Parathyroid adenoma (tissue), 2 donors: ENCODE results near the gene ARHGEF1.

Experiments
- H2AFZ ChIP-seq: fragments of 300-600 bp; sonication (generic); one replicate; pipeline ENCODE4 v1.7.0; 2017; ENCODE audit warnings: antibody characterized with exemption, mild to moderate bottlenecking
- H3K27ac ChIP-seq: fragments of 300-600 bp; sonication (generic); one replicate; pipeline ENCODE4 v1.7.0; 2017
- H3K27me3 ChIP-seq: fragments of 300-600 bp; sonication (generic); one replicate; pipeline ENCODE4 v1.7.0; 2017; ENCODE audit warnings: low read length; ENCODE audit not compliant: control insufficient read depth, insufficient read depth
- H3K36me3 ChIP-seq: fragments of 300-600 bp; sonication (generic); one replicate; pipeline ENCODE4 v1.7.0; 2017; ENCODE audit warnings: low read length; ENCODE audit not compliant: control insufficient read depth, insufficient read depth
- H3K4me1 ChIP-seq: fragments of 300-600 bp; sonication (generic); one replicate; pipeline ENCODE4 v1.7.0; 2017; ENCODE audit warnings: control low read depth
- H3K4me2 ChIP-seq: fragments of 300-600 bp; sonication (generic); one replicate; pipeline ENCODE4 v1.7.0; 2017; ENCODE audit warnings: low read length
- H3K4me3 ChIP-seq: fragments of 300-600 bp; sonication (generic); one replicate; pipeline ENCODE4 v1.7.0; 2017; ENCODE audit warnings: low read depth, low read length
- H3K79me2 ChIP-seq: fragments of 300-600 bp; sonication (generic); one replicate; pipeline ENCODE4 v1.7.0; 2017; ENCODE audit warnings: control low read depth
- H3K9ac ChIP-seq: fragments of 300-600 bp; sonication (generic); one replicate; pipeline ENCODE4 v1.7.0; 2017; ENCODE audit warnings: mild to moderate bottlenecking
- H3K9me3 ChIP-seq: fragments of 300-600 bp; sonication (generic); one replicate; pipeline ENCODE4 v1.7.0; 2017; ENCODE audit warnings: low read length; ENCODE audit not compliant: control insufficient read depth
- CTCF ChIP-seq: fragments of 300-600 bp; sonication (generic); IDR thresholded peaks from one replicate; pipeline ENCODE4 v1.7.0; 2017; ENCODE audit warnings: antibody characterized with exemption, mild to moderate bottlenecking
- donor health status: primary hyperparathyroidism.

Gene ARHGEF1

GRCh38 chr19:41880329-41880708 lies 2.7 kb upstream of the ARHGEF1 start:
- no peak overlapping the region for H3K4me3 ChIP-seq
- peaks cover 10% of the 10 kb centered on the region for H3K4me1 ChIP-seq
- H3K9me3 ChIP-seq: no peaks in the 10 kb centered on the region
- H3K9ac ChIP-seq: no peak overlapping the region
- H3K36me3 ChIP-seq: no peaks in the 10 kb centered on the region
- peaks cover 9% of the 10 kb centered on the region for H3K79me2 ChIP-seq
- H2AFZ ChIP-seq: no peak overlapping the region
- H3K27me3 ChIP-seq: no peaks in the 10 kb centered on the region
- no peak overlapping the region for H3K27ac ChIP-seq
- TF ChIP-seq CTCF: no peak
- no peak overlapping the region for H3K4me2 ChIP-seq

GRCh38 chr19:41883463-41883820 lies 458 bp downstream of the ARHGEF1 start:
- H3K4me1 ChIP-seq: peaks cover 10% of the 10 kb centered on the region
- no peak for TF ChIP-seq CTCF

GRCh38 chr19:41883821-41884733 lies 1.1 kb downstream of the ARHGEF1 start:
- peak overlapping the region; percentile 77 for H3K9ac ChIP-seq
- H3K4me2 ChIP-seq: peak overlapping the region; percentile 85
- peak overlapping the region; percentile 42 for H3K27ac ChIP-seq
- no peaks in the 10 kb centered on the region for H3K9me3 ChIP-seq
- H3K27me3 ChIP-seq: no peaks in the 10 kb centered on the region
- no peaks in the 10 kb centered on the region for H3K36me3 ChIP-seq
- H3K79me2 ChIP-seq: peaks cover 17% of the 10 kb centered on the region
- no peak for TF ChIP-seq CTCF
- peaks cover 10% of the 10 kb centered on the region for H3K4me1 ChIP-seq
- H3K4me3 ChIP-seq: peak overlapping the region; percentile 86
- peak overlapping the region; percentile 95 for H2AFZ ChIP-seq

More at GRCh38 chr19:41883463-41883820, 458 bp downstream of the ARHGEF1 start:
- Histone ChIP-seq H3K27ac (peak overlapping the region; percentile 42), H3K27me3 (no peaks in the 10 kb centered on the region), H3K4me2 (peak overlapping the region; percentile 81), H3K9ac (no peak overlapping the region), H3K79me2 (peaks cover 17% of the 10 kb centered on the region), H3K4me3 (peak overlapping the region; percentile 70), H3K36me3 (no peaks in the 10 kb centered on the region), H2AFZ (peak overlapping the region; percentile 95), H3K9me3 (no peaks in the 10 kb centered on the region)

GRCh38 chr19:41886761-41887710 lies 4.1 kb downstream of the ARHGEF1 start:
- no peak for TF ChIP-seq CTCF
- Histone ChIP-seq H3K27ac (no peak overlapping the region), H3K36me3 (no peaks in the 10 kb centered on the region), H3K4me2 (no peak overlapping the region), H3K27me3 (no peaks in the 10 kb centered on the region), H3K4me1 (peaks cover 10% of the 10 kb centered on the region), H2AFZ (no peak overlapping the region), H3K79me2 (peaks cover 17% of the 10 kb centered on the region), H3K9ac (no peak overlapping the region), H3K9me3 (no peaks in the 10 kb centered on the region), H3K4me3 (no peak overlapping the region)
